C4-2B (cell line): ENCODE measurements around the gene RHBDF2.
"Not testable (repeated sequence)": the region's sequence is repeated elsewhere in the genome, so short reads cannot be mapped to it uniquely, and the experiment has no call there.

Experiments
- H3K27ac ChIP-seq: fragments of 450-650 bp; 2 replicates; pipeline ENCODE4 v1.5.1; 2017
- CTCF ChIP-seq: fragments of 450-650 bp; conservative IDR thresholded peaks from 2 replicates; pipeline ENCODE4 v1.5.1; 2017; ENCODE audit warnings: mild to moderate bottlenecking
- ZFX ChIP-seq: fragments of 450-650 bp; IDR thresholded peaks from 2 replicates; pipeline ENCODE4 v1.6.1; 2017

Gene RHBDF2

GRCh38 chr17:76517638-76518038 is 16.4 kb upstream of the RHBDF2 start:
- H3K27ac ChIP-seq = no peak overlapping the region
- no peak for TF ChIP-seq CTCF
- no peak for TF ChIP-seq ZFX

DNA sequence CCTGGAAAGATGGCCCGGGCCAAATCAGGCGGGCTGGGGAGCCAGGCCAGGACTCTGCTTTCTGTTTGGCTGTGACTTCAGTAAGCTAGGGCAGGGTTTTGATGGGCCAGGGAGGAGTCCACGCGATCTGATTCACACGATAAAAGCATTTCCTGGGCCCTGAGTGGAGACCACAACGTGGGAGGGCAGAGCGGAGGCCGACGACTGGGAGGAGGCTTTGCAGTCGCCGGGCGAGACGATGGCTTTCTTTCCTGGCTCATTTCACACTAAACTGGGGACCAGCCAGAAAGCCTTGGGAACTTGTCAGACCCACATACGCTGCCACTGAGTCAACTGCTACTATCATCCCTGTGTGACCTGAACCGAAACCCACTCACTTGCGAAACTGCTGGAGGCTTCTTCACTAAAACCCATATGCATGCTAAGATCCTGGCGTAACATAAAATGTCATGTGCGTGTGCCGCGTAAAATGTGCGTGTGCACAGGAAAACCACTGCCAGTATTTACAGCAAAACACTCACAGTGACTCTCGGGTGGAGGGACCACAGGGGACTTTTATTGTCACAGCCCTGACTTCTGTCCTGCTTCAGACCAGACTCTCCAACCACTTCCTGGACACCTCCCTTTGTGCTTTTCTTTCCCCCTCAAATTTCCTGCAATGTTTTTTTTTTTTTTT is 14.2 kb upstream of the RHBDF2 start:
- H3K27ac ChIP-seq = no peak overlapping the region

GRCh38 chr17:76514355-76514754 is 13.1 kb upstream of the RHBDF2 start:
- not testable (repeated sequence) for H3K27ac ChIP-seq

More for the DNA sequence above, 14.2 kb upstream of the RHBDF2 start:
- TF ChIP-seq ZFX (no peak), CTCF (no peak)

- no peak overlapping the region for H3K27ac ChIP-seq
- TF ChIP-seq CTCF = no peak
Measured at GRCh38 chr17:76513306-76513692, 12.1 kb upstream of the RHBDF2 start.

GRCh38 chr17:76512366-76513305 is 11.4 kb upstream of the RHBDF2 start:
- TF ChIP-seq CTCF (no peak), ZFX (no peak)
- no peak overlapping the region for H3K27ac ChIP-seq

DNA sequence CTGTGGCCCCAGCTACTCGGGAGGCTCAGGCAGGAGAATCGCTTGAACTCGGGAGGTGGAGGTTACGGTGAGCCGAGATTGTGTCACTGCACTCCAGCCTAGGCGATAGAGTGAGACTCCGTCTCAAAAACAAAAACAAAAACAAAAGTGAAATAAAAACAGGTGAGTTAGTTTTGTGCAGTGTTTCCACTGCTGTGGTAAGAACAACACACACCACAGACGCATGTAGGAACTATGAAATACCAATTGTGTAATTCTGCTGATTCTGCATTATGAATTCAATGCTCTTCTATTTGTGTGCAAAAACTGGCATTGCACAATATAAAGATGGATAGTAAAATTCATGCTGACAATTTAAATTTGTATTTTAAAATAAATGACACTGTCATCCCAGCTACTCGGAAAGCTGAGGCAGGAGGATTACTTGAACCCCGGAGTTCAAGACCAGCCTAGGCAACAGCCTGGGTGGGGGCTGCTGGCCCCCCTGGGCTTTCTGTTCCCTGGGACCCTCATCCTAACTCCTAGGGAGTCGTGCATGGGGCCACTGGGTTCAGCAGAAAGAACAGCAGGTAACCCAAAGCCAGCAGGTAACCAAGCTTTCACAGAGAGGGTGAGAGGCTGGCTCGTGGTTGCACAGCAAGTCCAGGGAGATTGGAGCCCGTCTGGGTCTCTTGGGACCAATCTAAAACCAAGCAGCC is 10.6 kb upstream of the RHBDF2 start:
- H3K27ac ChIP-seq = no peak overlapping the region
- no peak for TF ChIP-seq CTCF
- TF ChIP-seq ZFX = no peak

DNA sequence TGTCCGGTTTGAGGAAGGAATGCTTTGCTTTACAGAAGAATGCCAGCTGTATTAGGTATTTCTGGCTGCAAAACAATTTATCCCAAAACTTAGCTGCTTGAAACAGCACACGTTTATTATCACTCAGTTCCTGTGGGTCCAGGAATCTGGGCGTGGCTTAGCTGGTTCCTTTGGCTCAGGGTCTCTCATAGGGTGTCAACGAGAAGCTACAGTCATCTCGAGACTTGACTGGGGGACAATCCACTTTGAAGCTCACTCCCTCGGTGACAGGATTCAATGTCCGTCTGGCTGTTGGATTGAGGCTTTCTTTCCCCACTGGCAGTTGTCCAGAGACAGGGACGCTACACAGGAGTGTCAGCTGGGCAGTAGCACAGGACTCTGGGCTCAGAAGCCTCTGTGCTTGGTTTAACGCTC is 9.6 kb upstream of the RHBDF2 start:
- H3K27ac ChIP-seq = no peak overlapping the region
- TF ChIP-seq ZFX (no peak), CTCF (no peak)

- not testable (repeated sequence) for H3K27ac ChIP-seq
Measured at GRCh38 chr17:76508472-76509063, 7.3 kb upstream of the RHBDF2 start.
